HG02973 (cell line): Measurements from ENCODE around the gene COL21A1.

ENCODE experiments used
- ATAC-seq: cut with Tn5 transposase; IDR thresholded peaks from one replicate; pipeline ENCODE4 v1.9.1; 2021; ENCODE audit warnings: moderate library complexity; ENCODE audit not compliant: unreplicated experiment

The COL21A1 gene

DNA sequence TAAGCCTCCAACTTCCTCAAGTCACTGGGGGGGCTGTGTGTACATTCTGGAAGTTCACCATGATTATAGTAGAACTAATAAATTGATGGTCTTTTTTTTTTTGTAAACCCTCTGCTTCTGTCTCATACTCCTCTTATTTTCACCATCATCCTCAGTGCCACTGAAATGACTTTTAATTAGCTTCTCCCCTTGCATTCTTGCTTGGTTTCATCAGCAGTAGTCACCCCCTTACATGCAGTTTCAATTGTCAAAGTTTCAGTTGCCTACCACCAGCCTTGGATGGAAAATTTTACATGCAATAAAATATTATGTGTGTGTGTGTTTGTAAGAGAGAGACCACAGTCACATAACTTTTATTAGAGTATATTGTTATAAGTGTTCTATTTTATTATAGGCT lies 196.2 kb downstream of the COL21A1 start:
- no peak for ATAC-seq

DNA sequence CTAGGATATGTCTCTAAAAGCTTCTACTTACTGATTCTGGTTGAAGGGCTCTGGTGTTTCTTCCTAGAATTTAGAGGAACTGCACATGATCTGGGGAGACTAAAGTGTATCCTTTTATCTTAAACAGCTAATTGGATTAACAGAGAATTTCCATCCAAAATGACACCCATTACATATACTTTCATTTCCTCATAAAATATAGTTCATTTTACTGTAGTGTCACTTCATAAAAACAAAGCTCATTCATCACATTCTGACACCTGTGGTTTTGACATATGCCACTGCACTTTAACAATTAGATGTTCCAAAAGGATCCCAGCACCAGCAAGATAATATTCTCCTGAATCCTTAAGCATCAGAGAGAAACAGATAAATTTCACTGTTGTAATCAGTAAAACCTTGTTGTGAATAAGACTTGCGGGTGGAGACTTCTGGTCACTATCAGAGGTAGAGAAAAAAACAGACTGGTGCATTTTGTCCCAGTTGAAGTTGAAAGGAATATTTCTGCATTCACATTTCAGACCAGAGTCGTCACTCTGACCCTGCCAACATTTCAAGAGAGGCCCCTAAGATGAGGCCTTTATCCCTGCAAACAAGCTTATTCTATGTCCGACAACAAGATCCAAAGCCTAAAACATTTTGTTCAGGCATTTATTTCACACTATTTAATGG lies 196.7 kb downstream of the COL21A1 start:
- ATAC-seq = no peak

DNA sequence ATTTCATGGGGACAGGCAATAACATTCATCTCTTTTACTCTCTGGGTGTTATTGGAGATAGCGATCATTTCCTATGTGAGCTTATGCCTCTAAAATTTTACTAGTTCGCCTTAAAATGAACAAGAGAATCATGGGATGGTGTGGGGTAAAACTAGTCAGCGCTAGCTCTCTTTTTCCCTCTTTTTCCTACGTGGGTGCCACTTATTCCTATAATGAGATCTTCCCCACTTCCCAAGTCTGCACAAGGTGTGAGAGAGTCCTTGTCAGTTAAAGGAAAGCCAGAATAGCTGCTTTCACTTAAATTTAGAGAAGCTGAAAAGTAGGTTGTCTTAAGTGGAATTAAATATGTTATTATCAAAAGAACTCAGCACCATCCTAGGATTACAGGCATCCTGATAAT lies 198.8 kb downstream of the COL21A1 start:
- ATAC-seq = no peak

DNA sequence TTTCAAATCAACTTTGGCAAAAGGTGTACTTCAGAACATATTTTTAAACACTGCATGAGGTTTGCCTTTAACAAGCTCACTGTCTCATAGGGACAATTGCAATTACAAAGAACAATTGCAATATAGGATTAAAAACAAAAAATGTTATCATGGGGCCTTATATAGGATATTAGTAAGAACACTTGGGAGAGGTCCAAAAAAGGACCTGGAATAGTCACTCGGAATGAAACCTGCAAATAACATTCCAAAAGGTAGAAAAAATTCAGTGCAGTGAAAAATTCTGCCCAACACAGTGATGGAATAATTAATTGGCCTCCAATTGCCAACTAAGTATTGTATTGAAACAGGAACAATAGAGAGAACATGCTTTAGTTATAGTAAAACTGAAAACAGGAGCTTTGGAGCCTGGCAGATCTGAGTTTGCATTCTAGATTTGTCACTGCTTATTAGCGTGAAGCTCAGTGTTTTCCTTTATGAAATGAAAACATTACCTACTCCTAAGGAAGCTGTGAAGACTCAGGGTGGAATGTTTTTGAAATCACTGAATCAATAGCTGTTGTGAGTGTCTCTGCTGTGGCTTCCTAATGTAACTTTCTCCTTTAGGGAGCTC lies 199.3 kb downstream of the COL21A1 start:
- ATAC-seq = no peak

DNA sequence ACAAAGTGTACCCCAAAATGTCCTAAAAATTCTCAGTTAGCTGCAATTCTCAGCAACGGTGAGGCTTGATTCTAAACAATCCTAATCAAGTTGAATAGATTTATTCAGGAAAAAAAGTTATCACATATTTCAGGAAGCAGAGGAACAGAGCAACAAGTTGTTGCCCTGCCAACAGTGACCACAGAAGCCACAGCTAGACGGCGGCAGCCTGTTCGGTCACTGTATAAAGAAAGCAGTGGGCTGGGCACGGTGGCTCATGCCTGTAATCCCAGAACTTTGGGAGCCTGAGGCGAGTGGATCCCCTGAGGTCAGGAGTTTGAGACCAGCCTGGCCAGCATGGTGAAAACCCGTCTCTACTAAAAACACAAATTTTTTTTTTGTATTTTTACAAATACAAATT lies 200.8 kb downstream of the COL21A1 start:
- no peak for ATAC-seq

DNA sequence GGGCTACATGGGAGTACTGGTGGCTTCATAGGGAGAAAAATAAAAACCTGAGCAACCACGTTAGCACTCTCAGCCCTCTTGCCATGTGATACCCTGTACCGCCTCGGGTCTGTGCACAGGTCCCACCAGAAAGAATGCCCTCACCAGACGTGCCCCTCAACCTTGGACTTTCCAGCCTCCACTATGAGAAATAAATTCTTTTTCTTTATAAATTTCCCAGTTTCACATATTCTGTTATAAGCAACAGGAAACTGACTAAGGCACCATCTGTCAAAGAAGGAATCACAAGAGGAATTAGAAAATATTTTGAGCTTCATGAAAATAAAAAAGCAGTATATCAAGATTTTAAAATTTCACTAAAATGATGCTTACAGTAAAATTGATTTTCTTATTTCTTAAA lies 203.6 kb downstream of the COL21A1 start:
- ATAC-seq = no peak

DNA sequence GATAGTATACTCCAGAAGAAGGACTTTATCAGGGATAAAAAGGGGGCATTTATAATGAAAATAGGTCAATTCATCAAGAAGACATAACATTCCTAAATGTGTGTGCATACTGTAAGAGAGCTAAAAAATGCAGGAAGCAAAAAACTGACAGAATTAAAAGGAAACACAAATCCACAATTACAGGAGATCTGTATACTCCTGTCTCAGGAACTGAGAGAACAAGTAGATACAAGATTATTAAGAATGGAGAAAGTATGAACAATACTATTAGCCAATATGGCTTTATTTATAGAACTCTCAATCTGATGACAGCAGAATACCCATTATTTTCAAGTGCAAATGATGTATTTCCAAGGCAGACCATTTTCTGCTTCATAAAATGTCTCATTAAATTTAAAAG lies 204.3 kb downstream of the COL21A1 start:
- no peak for ATAC-seq

DNA sequence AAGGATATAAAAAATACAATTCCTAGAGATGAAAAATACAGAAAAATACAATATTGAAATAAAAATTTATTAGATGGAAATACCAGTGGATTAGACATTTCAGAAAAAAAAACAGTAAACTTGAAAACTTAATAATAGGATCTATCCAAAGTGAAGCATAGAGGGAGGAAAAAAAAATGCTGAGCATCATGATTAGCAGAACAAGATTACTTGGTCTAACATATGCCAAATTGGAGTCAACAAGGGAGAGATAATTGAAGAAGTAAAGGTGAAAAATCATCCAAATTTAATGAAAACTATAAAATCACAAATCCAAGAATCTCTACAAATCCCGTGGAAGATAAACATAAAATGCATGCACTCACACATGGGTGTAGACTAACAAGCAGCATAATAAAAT lies 205.8 kb downstream of the COL21A1 start:
- ATAC-seq = no peak

DNA sequence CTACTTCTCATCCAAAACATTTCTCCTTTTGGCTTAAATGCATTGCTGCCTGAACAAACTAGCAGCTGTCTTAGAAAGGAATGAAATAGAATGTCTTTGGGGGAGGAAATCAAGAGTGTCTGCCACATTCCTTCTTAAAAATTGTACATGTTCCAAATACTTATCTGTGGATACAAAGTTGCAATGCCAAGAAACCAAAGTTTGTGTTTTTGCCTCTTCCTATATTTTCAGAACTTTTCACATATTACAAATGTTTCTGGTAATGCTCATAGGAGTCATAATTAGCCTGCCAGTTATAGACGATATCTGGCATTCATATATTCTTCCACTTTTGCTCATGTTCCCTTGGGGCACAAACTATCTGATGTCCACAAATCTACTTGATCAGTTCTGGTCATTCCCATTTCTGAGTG lies 206.5 kb downstream of the COL21A1 start:
- no peak for ATAC-seq

DNA sequence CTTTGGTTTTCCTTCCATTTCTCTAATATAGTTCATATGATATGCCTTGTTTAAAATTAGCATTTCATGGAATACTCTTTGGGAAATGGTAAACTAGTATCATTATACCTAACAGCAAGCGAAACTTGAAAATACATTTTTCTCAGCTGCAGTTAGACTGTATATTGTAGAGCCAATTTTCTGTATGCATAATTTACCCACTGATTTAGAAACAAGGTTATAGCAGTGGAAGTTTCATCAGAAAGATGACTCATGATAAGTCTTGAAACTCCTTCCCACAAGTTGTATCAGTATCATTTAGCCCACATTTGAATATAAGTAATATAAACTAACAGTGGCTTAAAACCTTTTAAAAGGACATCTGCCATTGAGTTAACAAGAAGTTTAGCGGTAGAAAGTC lies 207.2 kb downstream of the COL21A1 start:
- no peak for ATAC-seq

DNA sequence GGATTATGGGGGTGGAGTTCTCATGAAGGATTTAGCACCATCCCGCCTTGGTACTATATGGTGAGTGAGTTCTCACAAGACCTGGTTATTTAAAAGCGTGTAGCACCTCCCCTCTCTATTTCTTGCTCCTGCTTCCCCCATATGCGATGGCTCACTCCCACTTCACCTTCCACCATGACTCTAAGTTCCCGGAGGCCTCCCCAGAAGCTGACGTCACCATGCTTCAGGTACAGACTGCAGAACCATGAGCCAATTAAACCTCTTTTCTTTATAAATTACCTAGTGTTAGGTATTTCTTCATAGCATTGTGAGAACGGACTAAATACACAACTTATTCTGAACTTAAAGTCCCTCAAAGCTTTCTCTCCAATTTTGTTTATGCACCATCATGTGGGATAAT lies 208.6 kb downstream of the COL21A1 start:
- ATAC-seq = no peak

DNA sequence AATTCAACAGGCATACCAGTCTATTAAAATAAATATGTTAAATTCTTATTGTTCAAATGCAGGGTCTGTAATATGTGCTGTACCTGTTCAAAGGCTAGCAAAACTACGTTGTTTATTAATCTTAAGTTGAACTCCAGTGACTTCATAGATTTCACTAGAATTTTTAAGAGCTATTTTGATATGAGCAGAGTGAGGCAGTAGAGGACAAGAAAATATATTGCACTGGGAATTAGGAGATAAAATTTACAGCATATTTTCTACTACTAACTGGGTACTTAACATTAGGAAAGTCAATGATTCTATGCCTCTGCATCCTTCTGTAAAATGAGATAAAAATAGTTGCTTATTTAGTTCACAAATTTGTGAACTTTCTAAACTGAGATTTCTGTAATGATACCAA lies 209.8 kb downstream of the COL21A1 start:
- ATAC-seq = no peak

DNA sequence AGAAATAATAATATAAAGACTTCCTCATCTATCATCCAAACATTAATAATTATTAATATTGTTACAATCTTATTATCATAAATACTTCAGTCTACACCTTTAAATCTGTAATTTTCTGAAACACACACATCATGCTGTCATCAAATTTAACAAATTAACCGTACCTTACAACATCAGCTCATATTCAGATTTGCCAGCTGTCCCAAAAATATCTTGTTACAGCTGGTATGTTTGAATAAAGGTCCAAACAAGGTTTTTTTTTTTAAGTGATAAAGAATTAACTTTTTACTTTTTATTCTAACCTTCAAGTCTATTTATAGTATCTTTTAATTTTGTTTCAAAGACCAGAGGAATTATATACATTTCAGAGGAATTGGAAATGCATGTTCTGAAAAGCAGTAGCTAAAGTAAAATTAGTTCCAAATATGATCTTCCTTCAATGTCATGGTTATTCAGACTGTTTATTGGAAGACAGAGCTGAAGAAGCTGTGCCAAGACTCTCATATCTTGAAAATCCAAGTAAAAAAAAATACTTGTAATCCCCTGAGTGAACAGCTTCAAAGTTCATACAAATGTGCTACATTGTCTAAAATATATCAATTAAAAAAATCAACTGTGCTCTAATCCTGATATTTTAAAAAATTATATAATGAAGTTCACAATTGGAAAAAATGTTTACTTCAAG lies 210.3 kb downstream of the COL21A1 start:
- no peak for ATAC-seq

DNA sequence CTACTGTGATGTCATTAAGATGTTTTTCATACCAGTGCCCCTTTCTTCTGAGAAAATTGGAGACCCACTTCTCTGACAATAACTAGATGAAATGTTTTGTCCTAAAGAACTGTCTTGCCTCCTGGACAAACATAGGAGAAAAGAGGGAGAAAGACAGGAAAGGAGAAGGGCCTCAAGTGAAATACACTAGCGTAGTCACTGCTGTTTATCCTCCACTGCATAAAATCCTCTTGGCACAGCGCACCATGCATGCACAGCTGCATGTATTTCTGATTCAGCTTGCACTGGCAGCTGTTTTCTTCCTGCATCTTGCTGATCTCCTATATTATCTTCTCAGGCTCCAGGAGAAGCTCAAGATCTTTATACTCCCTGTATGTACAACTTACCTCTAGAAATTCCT lies 214.0 kb downstream of the COL21A1 start:
- no peak for ATAC-seq

DNA sequence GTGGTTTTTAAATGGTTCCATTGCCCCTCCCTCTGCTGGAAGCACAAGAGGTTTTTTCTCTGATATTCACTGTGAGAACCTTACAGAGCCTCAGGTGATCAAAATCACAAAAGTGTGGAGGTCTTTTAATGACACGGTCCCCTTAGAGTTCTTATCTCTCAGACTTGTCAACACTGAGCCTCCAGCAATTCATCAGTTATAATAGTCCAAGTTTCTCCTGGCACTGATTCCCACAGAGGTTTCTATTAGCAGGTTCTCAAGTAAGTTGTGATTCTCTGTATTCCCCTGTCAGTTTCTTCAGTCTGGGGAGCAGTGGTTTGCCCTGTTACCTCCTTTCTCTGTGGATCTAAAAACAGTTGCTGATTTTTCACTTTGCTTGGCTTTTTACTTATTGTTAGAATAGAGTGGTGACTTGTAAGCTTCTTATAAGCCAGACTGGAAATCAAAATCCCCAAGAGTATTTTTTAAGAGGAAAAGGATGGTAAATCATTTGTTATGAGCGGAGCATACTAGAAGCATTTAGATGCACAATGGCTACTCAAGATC lies 214.6 kb downstream of the COL21A1 start:
- ATAC-seq = no peak

DNA sequence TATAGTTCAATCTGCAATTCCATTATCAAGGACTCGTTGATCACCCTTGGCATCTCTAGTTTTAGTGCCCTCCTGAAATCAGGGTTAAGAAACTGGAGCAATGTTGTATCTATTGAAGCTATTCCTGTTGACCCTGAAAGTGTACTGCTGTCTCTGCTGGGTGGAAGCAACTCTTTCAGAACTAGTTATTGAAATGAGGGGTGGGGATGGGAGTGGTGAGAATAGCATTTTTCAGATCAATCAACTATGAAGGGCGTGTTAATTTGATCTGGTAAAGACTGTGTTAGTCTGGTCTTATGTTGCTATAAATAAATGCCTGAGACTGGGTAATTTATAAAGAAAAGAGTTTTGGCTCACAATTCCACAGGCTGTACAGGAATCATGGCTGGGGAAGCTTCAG lies 219.5 kb downstream of the COL21A1 start:
- ATAC-seq = no peak

DNA sequence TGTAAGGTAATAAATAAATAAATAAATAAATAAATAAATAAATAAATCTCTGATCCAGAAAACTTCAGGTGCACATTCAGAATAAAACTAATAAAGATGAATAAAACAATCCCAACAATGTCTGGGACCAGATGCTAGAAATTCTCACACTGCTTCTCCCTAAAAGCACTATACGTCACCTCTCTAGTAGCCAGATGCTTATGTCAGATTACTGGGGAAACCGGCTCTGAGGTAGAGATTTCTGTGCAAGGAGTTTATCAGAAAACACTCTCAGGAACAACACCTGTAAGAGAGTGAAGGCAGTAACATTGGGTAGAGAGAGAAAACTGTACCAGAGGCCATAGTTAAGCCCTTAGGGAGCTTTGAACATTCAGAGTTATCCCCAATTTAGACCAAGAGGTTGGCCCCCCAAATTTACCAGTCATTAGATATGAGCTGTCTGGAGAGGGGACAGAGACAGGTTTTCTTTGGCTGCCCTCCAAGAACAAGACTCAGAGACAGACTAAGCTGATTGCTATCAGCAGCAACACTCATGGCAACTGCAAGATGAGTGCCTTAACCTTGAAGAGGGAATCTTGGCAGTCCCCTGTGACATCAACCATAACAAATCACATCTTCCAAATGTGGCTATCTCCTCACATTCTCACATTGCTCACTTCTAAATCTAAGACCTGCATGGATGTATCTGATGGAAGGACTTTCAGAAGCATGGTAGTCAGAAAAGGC lies 220.8 kb downstream of the COL21A1 start:
- ATAC-seq = no peak

DNA sequence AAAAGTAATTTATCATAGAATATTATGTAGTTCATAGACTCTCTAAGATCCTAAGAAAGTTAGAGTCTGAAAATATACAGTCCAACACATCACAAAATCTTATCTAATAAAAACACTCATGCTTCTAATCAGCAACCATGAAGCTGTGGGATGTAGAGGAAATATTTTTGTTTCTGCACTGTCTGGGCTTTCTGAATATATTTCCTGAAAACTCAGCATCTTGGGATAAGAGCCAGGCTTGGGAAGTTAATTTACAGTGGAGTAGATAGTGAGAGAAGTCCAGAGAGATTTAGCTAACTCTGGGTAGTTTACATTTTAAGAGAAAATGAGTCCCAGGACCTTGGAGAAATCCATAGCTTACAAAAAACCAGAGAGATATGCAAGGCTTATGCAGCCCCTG lies 221.6 kb downstream of the COL21A1 start:
- no peak for ATAC-seq

DNA sequence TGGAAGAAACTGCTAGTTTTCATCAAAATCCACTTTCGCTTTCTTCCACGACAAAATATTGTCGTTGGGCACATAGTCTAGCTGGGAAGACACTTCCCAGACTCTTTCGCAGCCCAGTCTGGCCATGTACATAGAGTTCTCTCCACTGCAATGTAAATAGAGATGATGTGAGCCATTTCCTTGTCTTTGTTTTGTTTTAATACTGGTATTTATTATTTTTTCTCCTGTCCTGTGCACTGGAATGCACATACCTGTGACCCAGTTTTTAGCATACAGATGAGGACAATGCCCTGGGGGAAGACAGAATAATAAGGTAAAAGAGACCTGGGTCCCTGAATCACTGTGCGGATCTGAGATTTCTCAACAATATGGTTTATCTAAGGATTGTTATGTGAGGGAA lies 222.4 kb downstream of the COL21A1 start:
- no peak for ATAC-seq

DNA sequence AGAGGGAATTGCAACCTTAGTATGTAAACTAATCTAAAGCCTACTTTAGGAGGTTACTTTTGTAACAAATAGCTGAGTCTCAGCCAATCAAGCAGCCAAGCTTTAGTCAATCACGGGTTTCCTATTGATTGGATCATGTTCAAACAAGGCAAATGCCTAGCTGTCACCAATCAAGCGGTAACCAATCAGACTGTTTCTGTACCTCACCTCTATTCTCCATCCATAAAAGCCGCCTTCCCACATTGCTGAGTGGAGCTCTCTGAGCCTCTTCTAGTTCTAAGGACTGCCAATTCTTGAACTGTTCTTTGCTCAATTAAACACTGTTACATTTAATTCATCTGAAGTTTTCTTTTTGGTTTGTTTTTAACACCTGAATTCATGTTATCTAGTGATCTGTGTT lies 223.6 kb downstream of the COL21A1 start:
- no peak for ATAC-seq

DNA sequence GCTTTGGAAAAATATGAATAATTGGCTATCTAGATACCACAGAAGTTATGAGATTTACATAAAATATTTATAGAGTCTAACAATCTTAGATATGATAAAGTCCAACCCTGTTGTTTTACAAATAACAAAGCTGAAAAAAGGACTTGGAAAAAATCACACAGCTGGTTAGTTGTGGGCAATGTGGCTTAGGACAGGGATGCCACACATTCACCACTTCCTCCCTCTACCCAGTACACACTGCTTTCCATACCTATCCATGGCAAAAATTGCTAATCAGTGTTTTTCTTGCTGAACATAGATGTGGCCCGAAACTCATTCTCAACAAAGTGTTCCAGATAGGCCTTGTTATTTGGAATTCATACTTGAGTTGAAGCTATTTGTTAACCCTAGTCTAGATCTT lies 224.7 kb downstream of the COL21A1 start:
- ATAC-seq = no peak

DNA sequence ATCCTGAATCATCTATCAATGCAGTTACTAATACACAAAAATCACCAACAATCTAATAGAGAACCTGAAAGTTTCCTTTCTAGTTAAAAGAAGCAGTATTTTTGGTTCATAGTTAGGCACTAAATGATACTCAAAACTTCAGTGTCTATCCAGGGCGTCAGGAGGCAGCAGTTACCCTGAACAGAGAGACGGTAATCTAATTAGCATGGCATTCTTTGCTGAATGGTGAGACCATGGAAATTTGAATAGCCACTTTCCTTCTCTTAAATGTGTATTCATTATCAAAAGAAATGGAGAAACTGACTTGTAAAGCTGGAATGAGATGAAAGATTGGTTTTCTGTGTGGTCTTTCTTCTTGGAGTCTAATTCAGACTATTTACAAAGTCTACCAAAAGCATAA lies 225.4 kb downstream of the COL21A1 start:
- ATAC-seq = no peak
